ENCODE measurements around the gene OXA1L.

Gene OXA1L

GRCh38 chr14:22821193-22822015 lies 54.9 kb downstream of the OXA1L start:
- no peak for DNase-seq (ENCODE audit: low read depth, low spot score)
- TF ChIP-seq FOXP2 (optimal IDR thresholded peaks at IDR 0.05; ENCODE audit: control extremely low read depth, extremely low read length, insufficient read depth), result no peak
- TF ChIP-seq EZH2 (IDR thresholded peaks at IDR 0.05), result no peak
- TF ChIP-seq POLR2AphosphoS5 (IDR thresholded peaks at IDR 0.05; ENCODE audit: borderline replicate concordance, low read depth, low read length), result no peak
- Histone ChIP-seq H3K4me3 (no peak overlapping the region), H3K9ac (ENCODE audit: insufficient read length) (no peak overlapping the region), H3K27ac (peak overlapping the region; percentile 84), H3K9me3 (ENCODE audit: low read depth, low read length) (no peaks in the 10 kb centered on the region), H3K36me3 (ENCODE audit: insufficient read depth, low read length) (no peaks in the 10 kb centered on the region)

GRCh38 chr14:22822016-22822570 lies 55.6 kb downstream of the OXA1L start:
- H3K9me3 ChIP-seq (ENCODE audit: low read depth, low read length), result no peaks in the 10 kb centered on the region
- H3K4me3 ChIP-seq, result no peak overlapping the region
- no peak for DNase-seq (ENCODE audit: low read depth, low spot score)
- H3K9ac ChIP-seq (ENCODE audit: insufficient read length), result no peak overlapping the region
- H3K27ac ChIP-seq, result peak overlapping the region; percentile 84
- no peaks in the 10 kb centered on the region for H3K36me3 ChIP-seq (ENCODE audit: insufficient read depth, low read length)
- TF ChIP-seq EZH2 (IDR thresholded peaks at IDR 0.05) (no peak), POLR2AphosphoS5 (IDR thresholded peaks at IDR 0.05; ENCODE audit: borderline replicate concordance, low read depth, low read length) (no peak), FOXP2 (optimal IDR thresholded peaks at IDR 0.05; ENCODE audit: control extremely low read depth, extremely low read length, insufficient read depth) (no peak)

Data from SK-N-MC (cell line).